DOHH2 (cell line): ENCODE data around the gene SNX5.

ENCODE experiments used
- CTCF ChIP-seq: fragments of 200-600 bp; sonication (generic); IDR thresholded peaks from one replicate; pipeline ENCODE4 v1.5.1; 2014; ENCODE audit warnings: antibody characterized with exemption, mild to moderate bottlenecking, low read depth, low read length; ENCODE audit not compliant: poor library complexity, severe bottlenecking
- EZH2phosphoT487 ChIP-seq: fragments of 200-600 bp; sonication (generic); IDR thresholded peaks from 2 replicates; pipeline ENCODE4 v1.6.1; 2017; ENCODE audit warnings: borderline replicate concordance, mild to moderate bottlenecking, antibody characterized with exemption, low read length, moderate library complexity, mixed read lengths

- no peak for TF ChIP-seq CTCF
- no peak for TF ChIP-seq EZH2phosphoT487
These were observed 19.4 kb upstream of the SNX5 start for GRCh38 chr20:17987988-17988387.
